PFSK-1 (cell line): ENCODE results near the gene AGBL3.

Source experiments
- FOXP2 ChIP-seq: optimal IDR thresholded peaks from 2 replicates; pipeline ENCODE3; 2011; ENCODE audit warnings: borderline replicate concordance, control low read depth, inconsistent platforms; ENCODE audit not compliant: insufficient read depth; ENCODE audit errors: extremely low read length, extremely low read depth
- POLR2AphosphoS5 ChIP-seq: IDR thresholded peaks from 2 replicates; pipeline ENCODE4 v1.6.1; 2012; ENCODE audit warnings: low read depth, mild to moderate bottlenecking, control low read depth, low read length, moderate library complexity
- SIN3A ChIP-seq: IDR thresholded peaks from 2 replicates; pipeline ENCODE4 v1.6.1; 2012; ENCODE audit warnings: mild to moderate bottlenecking, low read length, moderate library complexity, borderline replicate concordance; ENCODE audit not compliant: insufficient read depth
- TAF1 ChIP-seq: IDR thresholded peaks from 2 replicates; pipeline ENCODE4 v1.6.1; 2012; ENCODE audit warnings: low read length, control low read depth, borderline replicate concordance; ENCODE audit not compliant: insufficient read depth
- TF ChIP-seq, protein P1 (sequence below), 2 experiments: IDR thresholded peaks; 2 replicates each; pipeline versions ENCODE4 v1.6.1 to v1.8.0; 2011 to 2012; ENCODE audit warnings: low read depth in 2 of 2, low read length in 2 of 2, control low read depth in 1 of 2, inconsistent platforms in 1 of 2, mild to moderate bottlenecking in 1 of 2, moderate library complexity in 1 of 2; ENCODE audit not compliant: insufficient read depth in 1 of 2

DNA sequence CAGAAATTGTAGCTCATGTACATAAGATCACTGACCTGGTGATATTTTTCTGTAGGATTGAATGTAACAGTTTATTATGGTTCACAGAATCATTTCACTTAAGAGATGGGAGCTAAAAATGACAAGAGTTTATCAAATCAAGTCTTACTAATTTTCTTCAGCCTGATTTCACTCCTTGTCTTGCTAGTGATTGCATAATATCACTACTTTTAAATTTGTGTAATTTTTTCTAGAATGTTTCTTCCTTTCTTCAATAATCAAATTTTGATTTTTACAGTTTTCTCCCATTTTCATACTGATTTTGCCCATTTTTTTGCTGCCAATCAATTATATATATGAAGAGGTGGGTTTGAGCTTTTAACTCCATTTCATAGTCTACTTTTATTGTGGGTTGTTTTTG, 92.8 kb downstream of the AGBL3 start:
- TF ChIP-seq, protein P1, sequence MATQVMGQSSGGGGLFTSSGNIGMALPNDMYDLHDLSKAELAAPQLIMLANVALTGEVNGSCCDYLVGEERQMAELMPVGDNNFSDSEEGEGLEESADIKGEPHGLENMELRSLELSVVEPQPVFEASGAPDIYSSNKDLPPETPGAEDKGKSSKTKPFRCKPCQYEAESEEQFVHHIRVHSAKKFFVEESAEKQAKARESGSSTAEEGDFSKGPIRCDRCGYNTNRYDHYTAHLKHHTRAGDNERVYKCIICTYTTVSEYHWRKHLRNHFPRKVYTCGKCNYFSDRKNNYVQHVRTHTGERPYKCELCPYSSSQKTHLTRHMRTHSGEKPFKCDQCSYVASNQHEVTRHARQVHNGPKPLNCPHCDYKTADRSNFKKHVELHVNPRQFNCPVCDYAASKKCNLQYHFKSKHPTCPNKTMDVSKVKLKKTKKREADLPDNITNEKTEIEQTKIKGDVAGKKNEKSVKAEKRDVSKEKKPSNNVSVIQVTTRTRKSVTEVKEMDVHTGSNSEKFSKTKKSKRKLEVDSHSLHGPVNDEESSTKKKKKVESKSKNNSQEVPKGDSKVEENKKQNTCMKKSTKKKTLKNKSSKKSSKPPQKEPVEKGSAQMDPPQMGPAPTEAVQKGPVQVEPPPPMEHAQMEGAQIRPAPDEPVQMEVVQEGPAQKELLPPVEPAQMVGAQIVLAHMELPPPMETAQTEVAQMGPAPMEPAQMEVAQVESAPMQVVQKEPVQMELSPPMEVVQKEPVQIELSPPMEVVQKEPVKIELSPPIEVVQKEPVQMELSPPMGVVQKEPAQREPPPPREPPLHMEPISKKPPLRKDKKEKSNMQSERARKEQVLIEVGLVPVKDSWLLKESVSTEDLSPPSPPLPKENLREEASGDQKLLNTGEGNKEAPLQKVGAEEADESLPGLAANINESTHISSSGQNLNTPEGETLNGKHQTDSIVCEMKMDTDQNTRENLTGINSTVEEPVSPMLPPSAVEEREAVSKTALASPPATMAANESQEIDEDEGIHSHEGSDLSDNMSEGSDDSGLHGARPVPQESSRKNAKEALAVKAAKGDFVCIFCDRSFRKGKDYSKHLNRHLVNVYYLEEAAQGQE (IDR thresholded peaks at IDR 0.05; ENCODE audit: insufficient read depth in 1 of 2, low read depth in 2 of 2, low read length in 2 of 2): no peak
- TF ChIP-seq TAF1 (no peak), FOXP2 (no peak), POLR2AphosphoS5 (no peak), SIN3A (no peak)
